ENCODE results near the gene SLC4A1.

The SLC4A1 gene

DNA sequence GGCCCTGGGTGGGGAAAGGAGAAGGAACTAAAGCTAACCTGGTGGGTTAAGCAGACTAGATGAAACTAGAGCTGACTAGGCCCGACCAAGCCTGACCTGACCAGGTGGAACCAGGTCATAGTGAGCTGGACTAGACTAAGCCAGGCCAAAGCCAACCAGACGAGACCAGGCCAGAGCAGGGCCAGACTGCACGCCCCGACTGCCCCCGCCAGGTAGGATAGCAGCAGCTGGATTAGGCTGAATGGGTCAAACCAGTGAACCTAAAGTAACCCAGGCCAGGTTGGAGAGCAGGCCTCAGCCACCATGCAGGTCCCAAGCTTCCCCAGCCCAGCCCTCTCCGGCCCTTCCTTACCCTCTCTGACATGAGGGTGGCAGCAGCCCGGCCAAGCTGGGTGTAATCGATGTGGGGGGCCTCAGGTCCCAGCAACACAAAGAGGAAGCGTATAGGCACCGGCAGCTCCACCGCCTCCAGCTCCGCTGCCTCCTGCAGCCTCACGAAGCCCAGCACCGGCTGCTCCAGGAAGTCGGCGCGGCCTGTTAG is 9.1 kb downstream of the SLC4A1 start:
- no peak for DNase-seq (ENCODE audit: low read depth)
- no peak overlapping the region for H3K4me3 ChIP-seq (ENCODE audit: low read depth, low read length)
- TF ChIP-seq, protein P1, sequence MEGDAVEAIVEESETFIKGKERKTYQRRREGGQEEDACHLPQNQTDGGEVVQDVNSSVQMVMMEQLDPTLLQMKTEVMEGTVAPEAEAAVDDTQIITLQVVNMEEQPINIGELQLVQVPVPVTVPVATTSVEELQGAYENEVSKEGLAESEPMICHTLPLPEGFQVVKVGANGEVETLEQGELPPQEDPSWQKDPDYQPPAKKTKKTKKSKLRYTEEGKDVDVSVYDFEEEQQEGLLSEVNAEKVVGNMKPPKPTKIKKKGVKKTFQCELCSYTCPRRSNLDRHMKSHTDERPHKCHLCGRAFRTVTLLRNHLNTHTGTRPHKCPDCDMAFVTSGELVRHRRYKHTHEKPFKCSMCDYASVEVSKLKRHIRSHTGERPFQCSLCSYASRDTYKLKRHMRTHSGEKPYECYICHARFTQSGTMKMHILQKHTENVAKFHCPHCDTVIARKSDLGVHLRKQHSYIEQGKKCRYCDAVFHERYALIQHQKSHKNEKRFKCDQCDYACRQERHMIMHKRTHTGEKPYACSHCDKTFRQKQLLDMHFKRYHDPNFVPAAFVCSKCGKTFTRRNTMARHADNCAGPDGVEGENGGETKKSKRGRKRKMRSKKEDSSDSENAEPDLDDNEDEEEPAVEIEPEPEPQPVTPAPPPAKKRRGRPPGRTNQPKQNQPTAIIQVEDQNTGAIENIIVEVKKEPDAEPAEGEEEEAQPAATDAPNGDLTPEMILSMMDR (IDR thresholded peaks at IDR 0.05; ENCODE audit: control insufficient read depth, extremely low read depth, insufficient read depth) = no peak

DNA sequence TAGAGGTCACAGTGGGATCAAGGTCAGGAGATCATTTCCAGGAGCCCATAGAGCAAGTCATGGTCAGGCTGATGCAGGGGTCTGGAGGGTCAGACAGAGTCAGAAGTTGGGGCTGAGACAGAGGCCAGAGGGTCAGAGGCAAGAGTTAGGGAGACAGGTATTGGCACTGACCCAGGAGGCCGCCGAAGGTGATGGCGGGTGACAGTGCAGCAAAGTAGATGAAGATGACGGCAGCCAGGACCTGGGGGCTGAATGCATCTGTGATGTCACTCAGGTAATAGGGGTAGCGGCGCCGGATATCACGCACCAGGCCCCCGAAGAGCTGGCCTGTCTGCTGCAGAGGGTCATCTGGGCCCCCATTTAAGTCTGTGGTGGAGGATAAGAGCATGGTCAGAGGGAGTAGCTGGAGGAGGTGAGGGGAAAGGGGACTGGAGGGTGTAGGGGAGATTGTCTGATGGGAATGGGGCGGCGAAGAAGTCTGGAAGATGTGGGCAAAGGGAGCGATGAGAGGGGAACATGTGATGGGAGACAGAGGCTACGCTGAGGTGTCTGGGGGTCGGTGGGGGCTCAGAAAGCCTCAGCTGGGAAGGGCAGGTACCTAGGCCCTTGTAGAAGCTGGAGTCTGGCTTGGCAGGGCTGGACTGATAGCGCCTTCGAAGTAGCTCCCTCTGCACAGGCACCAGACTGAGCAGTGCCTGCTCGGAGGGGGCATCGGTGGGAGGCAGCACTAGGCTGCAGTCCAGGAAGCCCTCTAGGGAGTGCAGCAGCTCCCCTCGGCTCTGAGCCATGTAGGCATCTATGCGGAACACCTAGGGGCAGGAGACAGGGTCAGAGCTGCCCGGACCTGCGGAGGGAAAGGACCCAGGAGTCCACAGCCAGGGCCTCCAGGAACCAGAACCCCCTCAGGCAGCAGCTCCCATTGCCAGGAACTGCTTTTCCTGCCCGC is 9.8 kb downstream of the SLC4A1 start:
- no peak overlapping the region for H3K4me3 ChIP-seq (ENCODE audit: low read depth, low read length)
- DNase-seq (ENCODE audit: low read depth) = no peak
- TF ChIP-seq, protein P1 (IDR thresholded peaks at IDR 0.05; ENCODE audit: control insufficient read depth, extremely low read depth, insufficient read depth) = no peak

DNA sequence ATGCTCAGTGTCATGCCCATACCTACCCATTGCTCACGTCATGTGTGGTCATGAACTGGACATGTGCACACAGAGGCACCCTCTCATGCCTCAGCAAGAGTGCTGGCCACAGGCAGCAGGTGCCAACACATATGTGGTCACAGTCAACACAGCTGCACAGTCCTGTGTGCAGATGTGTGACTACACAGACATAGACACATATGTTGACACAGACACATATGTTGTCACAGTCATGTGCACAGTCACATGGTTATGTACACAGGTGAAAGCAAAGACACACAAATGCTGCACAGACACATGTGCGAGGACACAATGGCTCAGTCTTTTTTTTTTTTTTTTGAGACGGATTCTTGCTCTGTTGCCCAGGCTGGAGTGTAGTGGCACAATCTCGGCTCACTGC is 11.3 kb downstream of the SLC4A1 start:
- no peak for DNase-seq (ENCODE audit: low read depth)
- TF ChIP-seq, protein P1 (IDR thresholded peaks at IDR 0.05; ENCODE audit: control insufficient read depth, extremely low read depth, insufficient read depth) = no peak
- no peak overlapping the region for H3K4me3 ChIP-seq (ENCODE audit: low read depth, low read length)

DNA sequence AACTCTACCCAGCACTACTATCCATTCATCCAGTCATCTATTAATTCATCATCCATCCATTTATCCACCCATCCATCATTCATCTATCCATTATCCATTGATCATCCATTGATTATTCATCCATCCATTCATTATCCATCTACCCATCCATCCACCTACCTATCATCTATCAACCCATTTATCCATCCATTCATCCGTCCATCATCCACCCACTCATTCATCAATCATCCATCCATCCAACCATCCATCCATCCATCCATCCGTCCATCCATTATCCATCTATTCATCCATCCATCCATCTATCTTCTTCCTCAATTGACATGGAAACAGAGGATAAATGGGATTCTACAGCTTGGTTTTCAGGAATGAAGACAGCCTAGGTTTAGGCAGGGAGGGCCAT is 12.0 kb downstream of the SLC4A1 start:
- TF ChIP-seq, protein P1 (IDR thresholded peaks at IDR 0.05; ENCODE audit: control insufficient read depth, extremely low read depth, insufficient read depth) = no peak
- no peak overlapping the region for H3K4me3 ChIP-seq (ENCODE audit: low read depth, low read length)
- DNase-seq (ENCODE audit: low read depth) = no peak

DNA sequence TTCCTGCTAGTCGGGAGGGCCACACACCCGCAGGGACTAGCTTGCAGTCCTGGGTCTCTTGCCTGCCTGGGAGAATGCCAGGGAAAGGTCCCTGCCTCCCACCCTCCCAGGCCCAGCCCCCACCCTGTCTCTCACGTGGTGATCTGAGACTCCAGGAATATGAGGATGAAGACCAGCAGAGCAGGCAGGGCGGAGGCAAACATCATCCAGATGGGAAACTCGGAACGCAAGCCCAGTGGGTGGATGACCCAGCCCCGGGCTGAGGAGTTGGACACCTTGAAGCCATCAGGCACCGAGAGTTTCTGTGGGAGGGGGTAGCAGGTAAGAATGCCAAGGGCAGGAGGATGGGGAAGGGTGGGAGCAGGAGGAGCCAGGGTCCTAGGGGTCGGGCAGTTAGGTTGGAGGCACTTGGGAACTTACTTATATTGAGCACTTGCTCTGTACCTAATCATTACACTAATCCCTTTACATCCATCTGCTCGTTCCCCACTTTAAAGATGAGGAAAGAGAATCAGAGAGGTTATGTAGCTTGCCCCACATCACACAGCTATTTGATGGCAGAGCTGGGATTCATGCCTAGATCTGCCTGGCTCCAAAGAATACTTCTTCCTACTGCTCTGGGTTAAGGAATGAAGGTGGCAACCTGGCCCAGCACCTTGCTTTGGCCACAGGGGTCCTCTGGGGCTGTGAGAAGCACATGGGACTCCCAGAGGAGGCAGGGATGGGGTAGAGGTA is 13.4 kb downstream of the SLC4A1 start:
- DNase-seq (ENCODE audit: low read depth) = no peak
- TF ChIP-seq, protein P1 (IDR thresholded peaks at IDR 0.05; ENCODE audit: control insufficient read depth, extremely low read depth, insufficient read depth) = no peak
- no peak overlapping the region for H3K4me3 ChIP-seq (ENCODE audit: low read depth, low read length)

DNA sequence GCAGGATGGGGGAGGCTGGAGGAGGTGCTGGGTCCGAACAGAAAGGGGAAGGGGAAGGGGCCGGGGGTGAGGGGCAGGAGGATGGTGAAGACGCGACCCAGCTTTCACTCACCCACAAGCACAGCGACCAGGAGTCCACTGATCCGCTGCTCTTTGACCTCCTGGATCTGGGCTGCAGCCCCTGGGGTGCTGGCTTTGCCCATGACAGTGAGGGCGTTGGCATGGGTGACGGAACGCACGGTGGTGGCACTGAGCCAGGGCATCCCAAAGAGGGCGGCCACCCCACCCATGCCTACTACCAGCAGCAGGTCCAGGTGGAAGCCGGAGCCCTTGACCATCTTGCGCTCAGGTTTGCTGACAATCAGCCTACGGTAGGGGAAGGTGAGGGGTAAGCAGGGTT is 14.9 kb downstream of the SLC4A1 start:
- DNase-seq (ENCODE audit: low read depth) = no peak

More for the DNA sequence above, 14.9 kb downstream of the SLC4A1 start:
- TF ChIP-seq, protein P1 (IDR thresholded peaks at IDR 0.05; ENCODE audit: control insufficient read depth, extremely low read depth, insufficient read depth) = no peak
- H3K4me3 ChIP-seq (ENCODE audit: low read depth, low read length) = no peak overlapping the region

Measured in LNCaP clone FGC (cell line).